Common myeloid progenitor, CD34-positive (primary cell): ENCODE data around the gene MARF1.
A peak's percentile ranks its signal among the peaks of the same experiment; 100 is the strongest.

Experiments used
- CTCF ChIA-PET: fragments of 350-600 bp; sonication (Branson Sonifier 250); formaldehyde crosslinking; loops from one replicate; lab custom pipeline; 2021; ENCODE audit warnings: antibody characterized with exemption; lab: Charles Lee
- POLR2A ChIA-PET: fragments of 350-600 bp; sonication (Branson Sonifier 250); formaldehyde crosslinking; loops from one replicate; lab custom pipeline; 2021; ENCODE audit warnings: antibody characterized with exemption; lab: Charles Lee
- DNase-seq, 3 donors: peaks; one replicate each; pipeline versions ENCODE4 v3.0.0 to v3.0.0-alpha.2; 2013
- H3K27ac ChIP-seq, 2 experiments: 1 replicate in 1 of 2; 2 replicates in 1 of 2; pipeline ENCODE4 v1.7.0; 2013; ENCODE audit warnings: inconsistent platforms in 2 of 2, low read length in 2 of 2, mild to moderate bottlenecking in 2 of 2, low read depth in 1 of 2, moderate library complexity in 1 of 2; ENCODE audit not compliant: severe bottlenecking in 2 of 2, insufficient read depth in 1 of 2, poor library complexity in 1 of 2
- H3K27me3 ChIP-seq, 5 experiments: replicated peaks in 2 of 5; 1 replicate in 3 of 5; 2 replicates in 2 of 5; pipeline versions ENCODE4 v1.6.1 to v1.7.0; 2013; ENCODE audit warnings: low read length in 4 of 5, mild to moderate bottlenecking in 2 of 5, moderate library complexity in 2 of 5, inconsistent platforms in 1 of 5; ENCODE audit not compliant: insufficient read depth in 5 of 5, control insufficient read depth in 4 of 5
- H3K36me3 ChIP-seq, 4 experiments: 1 replicate in 2 of 4; 2 replicates in 2 of 4; pipeline versions ENCODE4 v1.6.1 to v1.7.0; 2013; ENCODE audit warnings: low read length in 3 of 4, control low read depth in 1 of 4, mild to moderate bottlenecking in 1 of 4; ENCODE audit not compliant: control insufficient read depth in 4 of 4, insufficient read depth in 4 of 4
- H3K4me1 ChIP-seq, 4 experiments: 1 replicate in 3 of 4; 2 replicates in 1 of 4; pipeline versions ENCODE4 v1.6.1 to v1.7.1; 2013; ENCODE audit warnings: low read length in 3 of 4, mild to moderate bottlenecking in 3 of 4, control low read depth in 1 of 4, inconsistent platforms in 1 of 4, moderate library complexity in 1 of 4; ENCODE audit not compliant: control insufficient read depth in 4 of 4, insufficient read depth in 4 of 4; ENCODE audit errors: control extremely low read depth in 1 of 4
- H3K4me3 ChIP-seq, 7 experiments: 1 replicate in 4 of 7; 2 replicates in 3 of 7; pipeline versions ENCODE4 v1.5.1 to v1.7.0; 2013; ENCODE audit warnings: mild to moderate bottlenecking in 7 of 7, low read length in 6 of 7, moderate library complexity in 6 of 7, inconsistent platforms in 2 of 7, low read depth in 2 of 7, control low read depth in 1 of 7; ENCODE audit not compliant: insufficient read depth in 4 of 7, control insufficient read depth in 1 of 7; ENCODE audit errors: extremely low read depth in 1 of 7
- H3K9me3 ChIP-seq, 5 experiments: 1 replicate in 4 of 5; 2 replicates in 1 of 5; pipeline versions ENCODE4 v1.6.1 to v1.7.1; 2013; ENCODE audit warnings: low read length in 4 of 5, mild to moderate bottlenecking in 2 of 5, inconsistent platforms in 1 of 5, low read depth in 1 of 5, moderate library complexity in 1 of 5; ENCODE audit not compliant: control insufficient read depth in 4 of 5, insufficient read depth in 2 of 5; ENCODE audit errors: control extremely low read depth in 1 of 5
- WGBS: methylation state at CpG from one replicate; pipeline ENCODE4 v1.1.5; 2013; ENCODE audit not compliant: insufficient coverage; 5-methylcytosine and 5-hydroxymethylcytosine counted together

Gene MARF1

GRCh38 chr16:15620611-15621195 is 22.3 kb downstream of the MARF1 start:
- H3K36me3 ChIP-seq: peaks cover 45 to 97% (median 69%) of the 10 kb centered on the region in 4 experiments
- CTCF ChIA-PET: interaction anchor here (1.0 to 1.2 kb wide), 3 partner anchors 8 to 14 kb away, joined by 3 to 4 read pairs (median 3); no protein-coding TSS in a partner anchor
- H3K27ac ChIP-seq: peak overlapping the region in 1 of 2 experiments; percentile 16

GRCh38 chr16:15618392-15618791 is 24.6 kb downstream of the MARF1 start:
- ChIA-PET CTCF (interaction anchor here (0.8 kb wide), 1 partner anchor 10 kb away, joined by 3 read pairs; no protein-coding TSS in a partner anchor), POLR2A (no interaction called here)
- no peaks in the 10 kb centered on the region for H3K27me3 ChIP-seq
- WGBS: 97% methylated on average over 4 of the region's 4 CpGs
- H3K36me3 ChIP-seq: peaks cover 37 to 91% (median 59%) of the 10 kb centered on the region in 4 experiments
- no peaks in the 10 kb centered on the region for H3K4me1 ChIP-seq
- no peaks in the 10 kb centered on the region for H3K9me3 ChIP-seq
- H3K27ac ChIP-seq: no peak overlapping the region
- no peak overlapping the region for H3K4me3 ChIP-seq
- DNase-seq: no peak

More at GRCh38 chr16:15620611-15621195, 22.3 kb downstream of the MARF1 start:
- no CpG with 5 or more reads among the region's 6 CpGs for WGBS
- Histone ChIP-seq H3K9me3 (no peaks in the 10 kb centered on the region), H3K27me3 (no peaks in the 10 kb centered on the region), H3K4me1 (no peaks in the 10 kb centered on the region), H3K4me3 (no peak overlapping the region)
- POLR2A ChIA-PET: no interaction called here
- DNase-seq: no peak

- Histone ChIP-seq H3K9me3 (no peaks in the 10 kb centered on the region), H3K27me3 (no peaks in the 10 kb centered on the region), H3K36me3 (peaks cover 37 to 91% (median 60%) of the 10 kb centered on the region in 4 experiments), H3K4me1 (no peaks in the 10 kb centered on the region), H3K4me3 (no peak overlapping the region), H3K27ac (no peak overlapping the region)
- ChIA-PET POLR2A (no interaction called here), CTCF (no interaction called here)
- no peak for DNase-seq
- 98% methylated on average over 4 of the region's 4 CpGs for WGBS
Measured at GRCh38 chr16:15617901-15618300, 25.1 kb downstream of the MARF1 start.

- Histone ChIP-seq H3K9me3 (no peaks in the 10 kb centered on the region), H3K4me1 (no peaks in the 10 kb centered on the region), H3K27ac (no peak overlapping the region), H3K4me3 (no peak overlapping the region), H3K36me3 (peaks cover 41 to 91% (median 63%) of the 10 kb centered on the region in 4 experiments), H3K27me3 (no peaks in the 10 kb centered on the region)
- no peak for DNase-seq
- ChIA-PET POLR2A (no interaction called here), CTCF (no interaction called here)
- WGBS: 90% methylated on average over 10 of the region's 11 CpGs
Measured at GRCh38 chr16:15616475-15617165, 26.3 kb downstream of the MARF1 start.

DNA sequence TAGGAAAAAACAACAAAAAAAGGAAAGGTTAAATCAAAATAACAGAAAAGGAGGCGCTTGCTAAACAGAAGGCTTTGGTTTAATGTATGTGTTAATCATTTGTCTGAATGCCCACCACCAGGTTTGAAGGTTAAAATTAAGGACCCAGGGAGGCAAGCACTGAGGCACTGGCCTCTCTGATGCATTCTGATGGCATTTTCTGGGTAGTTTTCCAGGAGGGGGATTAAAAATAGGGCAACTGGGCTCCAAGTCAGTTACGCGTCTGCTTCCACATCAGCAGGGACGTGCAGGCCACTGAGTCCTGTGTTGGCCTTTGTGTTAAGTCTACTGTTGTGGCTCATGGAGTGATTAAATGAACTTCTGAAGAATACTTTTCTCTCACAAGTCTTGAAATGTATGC is 26.9 kb downstream of the MARF1 start:
- no peaks in the 10 kb centered on the region for H3K27me3 ChIP-seq
- no peak overlapping the region for H3K27ac ChIP-seq
- no peak for DNase-seq
- WGBS: 100% methylated on average over 4 of the region's 4 CpGs
- no peaks in the 10 kb centered on the region for H3K9me3 ChIP-seq
- H3K36me3 ChIP-seq: peaks cover 40 to 91% (median 64%) of the 10 kb centered on the region in 4 experiments
- POLR2A ChIA-PET: no interaction called here
- H3K4me3 ChIP-seq: no peak overlapping the region
- CTCF ChIA-PET: interaction anchor here (1.6 kb wide), 1 partner anchor 27 kb away, joined by 6 read pairs; the partner anchor contains the start of gene MARF1
- H3K4me1 ChIP-seq: no peaks in the 10 kb centered on the region

DNA sequence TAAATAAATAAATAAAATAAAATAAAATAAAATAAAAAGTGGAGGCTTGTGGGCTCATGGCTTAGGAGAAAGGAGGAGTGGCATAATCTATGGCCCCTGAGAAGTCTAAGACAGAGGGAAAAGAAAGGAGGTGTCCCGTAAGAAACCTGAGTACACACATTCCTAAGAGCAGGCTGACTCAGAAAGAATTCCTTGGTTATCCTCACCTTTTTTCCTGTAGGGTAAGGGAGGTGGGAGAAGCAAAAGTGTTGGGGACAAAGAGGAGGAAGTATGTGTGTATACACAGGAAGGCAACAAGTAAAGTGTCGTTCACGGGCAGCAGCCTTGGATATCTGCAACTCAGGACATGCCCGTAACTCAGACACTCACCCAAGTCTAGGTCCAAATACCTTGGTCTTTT is 29.3 kb downstream of the MARF1 start:
- peaks cover 34 to 91% (median 62%) of the 10 kb centered on the region in 4 experiments for H3K36me3 ChIP-seq
- CTCF ChIA-PET: no interaction called here
- no peaks in the 10 kb centered on the region for H3K27me3 ChIP-seq
- POLR2A ChIA-PET: no interaction called here
- H3K4me3 ChIP-seq: no peak overlapping the region
- no peaks in the 10 kb centered on the region for H3K4me1 ChIP-seq
- no CpG with 5 or more reads among the region's 4 CpGs for WGBS
- no peak for DNase-seq
- no peak overlapping the region for H3K27ac ChIP-seq
- H3K9me3 ChIP-seq: no peaks in the 10 kb centered on the region

DNA sequence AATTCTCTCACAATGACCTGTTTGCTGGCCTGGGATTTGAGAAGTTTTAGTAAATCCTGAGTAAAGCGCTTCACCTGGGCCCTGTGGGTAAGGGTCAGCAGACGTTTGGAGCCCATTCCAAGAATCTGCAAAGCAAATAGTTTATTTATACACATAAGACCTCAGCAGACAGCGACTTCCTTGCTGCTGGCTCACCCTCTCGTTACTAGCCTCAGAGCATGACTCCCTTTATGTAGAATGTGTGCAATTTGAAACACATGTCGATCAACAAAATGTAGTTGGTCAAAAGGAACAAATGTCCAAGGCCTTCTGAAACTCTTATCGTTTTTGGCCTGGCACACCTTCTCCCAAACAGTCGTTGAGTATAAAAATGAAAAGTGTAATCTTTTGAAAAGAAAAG is 31.3 kb downstream of the MARF1 start:
- DNase-seq: no peak
- peaks cover 31 to 91% (median 55%) of the 10 kb centered on the region in 4 experiments for H3K36me3 ChIP-seq
- no peak overlapping the region for H3K4me3 ChIP-seq
- H3K27ac ChIP-seq: no peak overlapping the region
- no peaks in the 10 kb centered on the region for H3K27me3 ChIP-seq
- no peaks in the 10 kb centered on the region for H3K4me1 ChIP-seq
- ChIA-PET POLR2A (no interaction called here), CTCF (no interaction called here)
- WGBS: 97% methylated on average over 5 of the region's 7 CpGs
- no peaks in the 10 kb centered on the region for H3K9me3 ChIP-seq
